ENCODE results near the gene NUP93. TPM values are rescaled to one million over a fixed set of nuclear protein-coding genes. Genes with fewer than 3 reads are reported as not detected.

The NUP93 gene
- total RNA-seq, 1 experiment from 2014 or later, result 74.7 TPM

DNA sequence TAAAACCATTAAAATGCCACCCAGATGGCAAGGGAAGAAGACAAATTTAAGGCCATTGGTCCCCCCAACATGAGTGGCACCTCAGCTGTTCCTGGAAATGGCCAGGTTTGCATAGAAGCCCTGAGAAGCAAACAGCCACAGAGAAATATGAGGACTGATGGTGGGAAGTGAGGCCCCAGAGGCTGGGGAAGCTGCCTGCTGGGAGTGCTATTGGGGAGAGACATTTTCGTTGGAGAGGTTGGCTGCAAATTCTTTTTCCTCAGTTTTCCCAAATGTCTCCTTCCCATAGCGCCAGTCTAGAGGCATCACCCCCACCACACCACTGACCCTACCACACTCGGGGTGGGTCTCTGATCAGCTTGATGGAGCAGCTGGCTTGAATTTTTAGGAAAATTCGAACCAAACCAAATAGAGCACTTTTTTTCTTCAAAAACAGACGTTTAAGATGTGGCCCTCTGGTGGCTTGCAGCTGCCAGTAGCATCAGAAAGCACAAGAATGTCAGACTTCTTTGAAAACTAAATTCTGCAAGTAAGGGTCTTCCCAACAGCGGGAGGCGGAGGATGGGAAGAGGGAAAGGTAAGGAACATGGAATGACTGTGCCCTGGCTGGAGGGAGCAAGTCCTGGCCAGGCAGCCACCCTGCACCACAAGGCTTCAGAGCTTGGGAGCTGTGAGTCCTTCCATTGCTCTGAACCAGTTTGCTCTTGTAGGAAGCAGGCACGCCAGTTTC, 121.9 kb downstream of the NUP93 start:
- Histone ChIP-seq H3K9me2 (ENCODE audit: insufficient read depth) (no peaks in the 10 kb centered on the region), H3K27ac (no peak overlapping the region), H2AFZ (no peak overlapping the region), H3K27me3 (ENCODE audit: insufficient read depth, low read depth) (no peaks in the 10 kb centered on the region), H3K9me3 (ENCODE audit: insufficient read depth, low read depth) (no peaks in the 10 kb centered on the region), H4K20me1 (ENCODE audit: insufficient read depth) (no peaks in the 10 kb centered on the region), H3F3A (ENCODE audit: insufficient read depth, low read depth) (peaks cover 25% of the 10 kb centered on the region; the same call in 1 of the 2 replicates), H3K36me3 (ENCODE audit: low read depth) (no peaks in the 10 kb centered on the region), H3K4me3 (no peak overlapping the region), H3K4me2 (no peak overlapping the region), H3K4me1 (replicated peaks; ENCODE audit: insufficient read depth) (peaks cover 28% of the 10 kb centered on the region), H3K79me2 (ENCODE audit: low read depth) (no peaks in the 10 kb centered on the region)
- intact Hi-C loops (cut with micrococcal nuclease; ENCODE audit: unreplicated experiment), result loop anchor here (1.0 kb wide), 1 partner anchor 45 kb away; no protein-coding TSS in a partner anchor
- TF ChIP-seq, protein P1, sequence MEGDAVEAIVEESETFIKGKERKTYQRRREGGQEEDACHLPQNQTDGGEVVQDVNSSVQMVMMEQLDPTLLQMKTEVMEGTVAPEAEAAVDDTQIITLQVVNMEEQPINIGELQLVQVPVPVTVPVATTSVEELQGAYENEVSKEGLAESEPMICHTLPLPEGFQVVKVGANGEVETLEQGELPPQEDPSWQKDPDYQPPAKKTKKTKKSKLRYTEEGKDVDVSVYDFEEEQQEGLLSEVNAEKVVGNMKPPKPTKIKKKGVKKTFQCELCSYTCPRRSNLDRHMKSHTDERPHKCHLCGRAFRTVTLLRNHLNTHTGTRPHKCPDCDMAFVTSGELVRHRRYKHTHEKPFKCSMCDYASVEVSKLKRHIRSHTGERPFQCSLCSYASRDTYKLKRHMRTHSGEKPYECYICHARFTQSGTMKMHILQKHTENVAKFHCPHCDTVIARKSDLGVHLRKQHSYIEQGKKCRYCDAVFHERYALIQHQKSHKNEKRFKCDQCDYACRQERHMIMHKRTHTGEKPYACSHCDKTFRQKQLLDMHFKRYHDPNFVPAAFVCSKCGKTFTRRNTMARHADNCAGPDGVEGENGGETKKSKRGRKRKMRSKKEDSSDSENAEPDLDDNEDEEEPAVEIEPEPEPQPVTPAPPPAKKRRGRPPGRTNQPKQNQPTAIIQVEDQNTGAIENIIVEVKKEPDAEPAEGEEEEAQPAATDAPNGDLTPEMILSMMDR (conservative IDR thresholded peaks at IDR 0.05), result peak; percentile 63
- no peak for TF ChIP-seq EZH2 (IDR thresholded peaks at IDR 0.05; ENCODE audit: low read depth)
- no TSS peak for BruUV-seq (replicated peaks)
- peak in 1 of 2 experiments; percentile 11 for DNase-seq
- ChIA-PET POLR2A (ENCODE audit: unreplicated experiment) (interaction anchor here (0.6 kb wide), 1 partner anchor 303 kb away, joined by 27 read pairs; no protein-coding TSS in a partner anchor), CTCF (interaction anchor here (0.6 to 1.3 kb wide), 3 partner anchors 20 to 341 kb away, joined by 3 to 10 read pairs (median 3); no protein-coding TSS in a partner anchor)

- peaks cover 21% of the 10 kb centered on the region; the same call in 1 of the 2 replicates for H3F3A ChIP-seq (ENCODE audit: insufficient read depth, low read depth)
- DNase-seq, result peak in 1 of 2 experiments; percentile 3
- no peak overlapping the region for H2AFZ ChIP-seq
- H3K4me2 ChIP-seq, result no peak overlapping the region
- no peaks in the 10 kb centered on the region for H3K9me2 ChIP-seq (ENCODE audit: insufficient read depth)
- H3K27ac ChIP-seq, result no peak overlapping the region
- H3K36me3 ChIP-seq (ENCODE audit: low read depth), result no peaks in the 10 kb centered on the region
- H3K79me2 ChIP-seq (ENCODE audit: low read depth), result no peaks in the 10 kb centered on the region
- no peaks in the 10 kb centered on the region for H4K20me1 ChIP-seq (ENCODE audit: insufficient read depth)
- intact Hi-C loops (cut with micrococcal nuclease; ENCODE audit: unreplicated experiment), result no loop called here
- H3K9me3 ChIP-seq (ENCODE audit: insufficient read depth, low read depth), result no peaks in the 10 kb centered on the region
- CTCF ChIA-PET, result no interaction called here
- no peak for TF ChIP-seq EZH2 (IDR thresholded peaks at IDR 0.05; ENCODE audit: low read depth)
- TF ChIP-seq, protein P1 (conservative IDR thresholded peaks at IDR 0.05), result no peak
- no peak overlapping the region for H3K4me3 ChIP-seq
- no TSS peak for BruUV-seq (replicated peaks)
- peaks cover 28% of the 10 kb centered on the region for H3K4me1 ChIP-seq (replicated peaks; ENCODE audit: insufficient read depth)
- H3K27me3 ChIP-seq (ENCODE audit: insufficient read depth, low read depth), result no peaks in the 10 kb centered on the region
- POLR2A ChIA-PET (ENCODE audit: unreplicated experiment), result no interaction called here
Measured at GRCh38 chr16:56852401-56852730, 122.4 kb downstream of the NUP93 start.

- intact Hi-C loops (cut with micrococcal nuclease; ENCODE audit: unreplicated experiment), result no loop called here
- Histone ChIP-seq H3F3A (ENCODE audit: insufficient read depth, low read depth) (peaks cover 16% of the 10 kb centered on the region; the same call in 1 of the 2 replicates), H3K27me3 (ENCODE audit: insufficient read depth, low read depth) (no peaks in the 10 kb centered on the region), H2AFZ (no peak overlapping the region), H3K4me3 (no peak overlapping the region), H3K4me2 (no peak overlapping the region), H4K20me1 (ENCODE audit: insufficient read depth) (no peaks in the 10 kb centered on the region), H3K27ac (no peak overlapping the region), H3K9me3 (ENCODE audit: insufficient read depth, low read depth) (no peaks in the 10 kb centered on the region), H3K9me2 (ENCODE audit: insufficient read depth) (no peaks in the 10 kb centered on the region), H3K4me1 (replicated peaks; ENCODE audit: insufficient read depth) (peaks cover 23% of the 10 kb centered on the region), H3K79me2 (ENCODE audit: low read depth) (no peaks in the 10 kb centered on the region), H3K36me3 (ENCODE audit: low read depth) (no peaks in the 10 kb centered on the region)
- TF ChIP-seq, protein P1 (conservative IDR thresholded peaks at IDR 0.05), result no peak
- no peak for TF ChIP-seq EZH2 (IDR thresholded peaks at IDR 0.05; ENCODE audit: low read depth)
- no TSS peak for BruUV-seq (replicated peaks)
- no peak for DNase-seq
- ChIA-PET CTCF (interaction anchor here (1.2 kb wide), 1 partner anchor 16 kb away, joined by 8 read pairs; no protein-coding TSS in a partner anchor), POLR2A (ENCODE audit: unreplicated experiment) (no interaction called here)
Measured at GRCh38 chr16:56852968-56853367, 123.0 kb downstream of the NUP93 start.
